ENCODE results near the gene AOPEP.

The AOPEP gene

GRCh38 chr9:94922098-94922607 lies 195.7 kb downstream of the AOPEP start:
- Histone ChIP-seq H2AFZ (ENCODE audit: low read length) (no peak overlapping the region), H3F3A (ENCODE audit: low read depth) (no peaks in the 10 kb centered on the region), H4K20me1 (ENCODE audit: insufficient read depth, low read length, poor library complexity, severe bottlenecking) (no peaks in the 10 kb centered on the region), H3K9ac (ENCODE audit: low read depth, low read length, poor library complexity, severe bottlenecking) (no peak overlapping the region), H3K9me2 (replicated peaks; ENCODE audit: low read depth, low read length) (no peaks in the 10 kb centered on the region), H3K4me1 (ENCODE audit: insufficient read depth, low read length, poor library complexity, severe bottlenecking) (peaks cover 4% of the 10 kb centered on the region), H3K79me2 (ENCODE audit: insufficient read depth, low read length) (no peaks in the 10 kb centered on the region), H3K27me3 (ENCODE audit: insufficient read depth, low read length, poor library complexity, severe bottlenecking) (no peaks in the 10 kb centered on the region), H3K4me2 (ENCODE audit: low read depth, low read length, poor library complexity, severe bottlenecking) (no peak overlapping the region), H3K4me3 (ENCODE audit: low read length, poor library complexity, severe bottlenecking) (no peak overlapping the region), H3K36me3 (ENCODE audit: insufficient read depth, low read length) (no peaks in the 10 kb centered on the region), H3K9me3 (ENCODE audit: insufficient read depth, low read depth, low read length) (no peaks in the 10 kb centered on the region)
- TF ChIP-seq CTCF (conservative IDR thresholded peaks at IDR 0.05; ENCODE audit: low read length) (no peak), EZH2phosphoT487 (IDR thresholded peaks at IDR 0.05; ENCODE audit: borderline replicate concordance) (no peak)

DNA sequence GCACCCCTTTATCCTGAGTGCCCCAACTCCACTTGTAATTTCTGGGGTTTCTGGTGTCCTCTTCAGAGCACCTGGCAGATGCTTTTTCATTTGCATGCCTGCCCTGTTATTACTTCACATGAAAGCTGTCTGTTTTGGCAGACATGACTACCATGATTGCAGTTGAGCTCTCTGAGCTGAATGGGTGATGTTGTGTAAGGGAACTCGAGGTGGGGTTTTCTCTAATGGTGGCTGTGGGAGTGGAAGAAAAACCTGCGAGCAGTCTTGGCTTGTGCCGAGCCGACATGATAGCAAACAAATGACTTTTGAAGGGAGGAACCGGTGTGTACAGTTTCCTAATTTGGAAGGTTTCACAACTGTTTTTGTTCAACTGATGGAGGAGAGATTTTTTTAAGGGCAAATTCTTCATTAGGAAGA lies 196.2 kb downstream of the AOPEP start:
- Histone ChIP-seq H3K9me3 (ENCODE audit: insufficient read depth, low read depth, low read length) (no peaks in the 10 kb centered on the region), H3K9me2 (replicated peaks; ENCODE audit: low read depth, low read length) (no peaks in the 10 kb centered on the region), H3K79me2 (ENCODE audit: insufficient read depth, low read length) (no peaks in the 10 kb centered on the region), H3K27me3 (ENCODE audit: insufficient read depth, low read length, poor library complexity, severe bottlenecking) (no peaks in the 10 kb centered on the region), H3F3A (ENCODE audit: low read depth) (no peaks in the 10 kb centered on the region), H2AFZ (ENCODE audit: low read length) (no peak overlapping the region), H3K9ac (ENCODE audit: low read depth, low read length, poor library complexity, severe bottlenecking) (no peak overlapping the region), H3K36me3 (ENCODE audit: insufficient read depth, low read length) (no peaks in the 10 kb centered on the region), H3K4me3 (ENCODE audit: low read length, poor library complexity, severe bottlenecking) (no peak overlapping the region), H3K4me2 (ENCODE audit: low read depth, low read length, poor library complexity, severe bottlenecking) (no peak overlapping the region), H3K4me1 (ENCODE audit: insufficient read depth, low read length, poor library complexity, severe bottlenecking) (no peaks in the 10 kb centered on the region), H4K20me1 (ENCODE audit: insufficient read depth, low read length, poor library complexity, severe bottlenecking) (no peaks in the 10 kb centered on the region)
- TF ChIP-seq CTCF (conservative IDR thresholded peaks at IDR 0.05; ENCODE audit: low read length) = no peak
- no peak for TF ChIP-seq EZH2phosphoT487 (IDR thresholded peaks at IDR 0.05; ENCODE audit: borderline replicate concordance)

GRCh38 chr9:94923326-94924089 lies 197.0 kb downstream of the AOPEP start:
- H3K9me3 ChIP-seq (ENCODE audit: insufficient read depth, low read depth, low read length) = no peaks in the 10 kb centered on the region
- no peaks in the 10 kb centered on the region for H3F3A ChIP-seq (ENCODE audit: low read depth)
- H3K4me2 ChIP-seq (ENCODE audit: low read depth, low read length, poor library complexity, severe bottlenecking) = no peak overlapping the region
- no peaks in the 10 kb centered on the region for H3K79me2 ChIP-seq (ENCODE audit: insufficient read depth, low read length)
- H3K4me1 ChIP-seq (ENCODE audit: insufficient read depth, low read length, poor library complexity, severe bottlenecking) = no peaks in the 10 kb centered on the region
- no peaks in the 10 kb centered on the region for H4K20me1 ChIP-seq (ENCODE audit: insufficient read depth, low read length, poor library complexity, severe bottlenecking)
- H2AFZ ChIP-seq (ENCODE audit: low read length) = no peak overlapping the region
- H3K4me3 ChIP-seq (ENCODE audit: low read length, poor library complexity, severe bottlenecking) = no peak overlapping the region
- H3K9me2 ChIP-seq (replicated peaks; ENCODE audit: low read depth, low read length) = no peaks in the 10 kb centered on the region
- no peaks in the 10 kb centered on the region for H3K27me3 ChIP-seq (ENCODE audit: insufficient read depth, low read length, poor library complexity, severe bottlenecking)
- no peaks in the 10 kb centered on the region for H3K36me3 ChIP-seq (ENCODE audit: insufficient read depth, low read length)
- no peak for TF ChIP-seq EZH2phosphoT487 (IDR thresholded peaks at IDR 0.05; ENCODE audit: borderline replicate concordance)
- TF ChIP-seq CTCF (conservative IDR thresholded peaks at IDR 0.05; ENCODE audit: low read length) = no peak
- no peak overlapping the region for H3K9ac ChIP-seq (ENCODE audit: low read depth, low read length, poor library complexity, severe bottlenecking)
